ENCODE data around the gene SLAMF7. TPM values are rescaled to one million over a fixed set of nuclear protein-coding genes. Genes with fewer than 3 reads are reported as not detected.
A peak's percentile ranks its signal among the peaks of the same experiment; 100 is the strongest.
"Not testable (repeated sequence)": the region's sequence is repeated elsewhere in the genome, so short reads cannot be mapped to it uniquely, and the experiment has no call there.

Gene SLAMF7
- total RNA-seq = 0.76 TPM
- polyA plus RNA-seq = under 1 TPM; 0.07 to 0.88 (median 0.15) TPM

DNA sequence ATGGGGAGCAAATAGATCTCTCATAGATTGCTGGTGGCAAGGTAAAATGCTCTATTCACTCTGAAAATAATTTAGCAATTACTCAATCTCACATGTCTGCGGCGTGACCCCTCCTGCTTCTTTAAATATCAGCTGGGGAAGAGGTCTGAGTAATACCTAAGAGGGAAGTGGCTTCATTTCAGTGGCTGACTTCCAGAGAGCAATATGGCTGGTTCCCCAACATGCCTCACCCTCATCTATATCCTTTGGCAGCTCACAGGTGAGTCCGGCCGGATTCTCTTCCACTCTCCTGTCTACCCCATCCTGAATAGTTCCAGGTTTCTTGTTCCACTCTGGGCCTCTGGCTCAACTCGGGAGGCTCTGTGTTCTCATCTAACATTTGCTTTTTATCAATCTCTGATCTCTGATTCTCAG is at the start of gene SLAMF7:
SLAMF7 (plus strand) TSS at position 150 of the 414 bp plus-strand sequence; CDS start at position 205, 55 bp downstream.
- no peaks in the 10 kb centered on the region for H3K4me1 ChIP-seq (ENCODE audit: control insufficient read depth, insufficient read depth, low read length, poor library complexity, severe bottlenecking)
- H3K27me3 ChIP-seq (ENCODE audit: control insufficient read depth, insufficient read depth, low read length) = no peaks in the 10 kb centered on the region
- H3K27ac ChIP-seq (ENCODE audit: insufficient read depth, low read length, poor library complexity, severe bottlenecking) = no peak within 1 kb of the TSS
- peak within 1 kb of the TSS in 2 of 3 donors; percentile 9 to 48 for H3K27ac Mint-ChIP-seq
- H3K9me3 Mint-ChIP-seq = peaks cover 0 to 13% (median 2%) of the 10 kb centered on the region in 7 donors
- H3K36me3 ChIP-seq (ENCODE audit: control insufficient read depth, insufficient read depth, low read length) = no peaks in the 10 kb centered on the region
- peak; percentile 67 to 68 for ATAC-seq (ENCODE audit: low read depth in 2 of 2)
- no peak within 1 kb of the TSS for H3K4me3 ChIP-seq (ENCODE audit: low read depth, low read length)
- H3K27me3 Mint-ChIP-seq = peaks cover 11% of the 10 kb centered on the region
- H3K4me3 Mint-ChIP-seq = no peak within 1 kb of the TSS
- H3K36me3 Mint-ChIP-seq = no peaks in the 10 kb centered on the region
- H3K9me3 ChIP-seq (ENCODE audit: control insufficient read depth in 2 of 2, low read length in 2 of 2) = peaks cover 5 to 8% of the 10 kb centered on the region in 2 experiments
- peak in 1 of 3 donors; percentile 39 for DNase-seq
- H3K4me1 Mint-ChIP-seq = peaks cover 10 to 29% (median 17%) of the 10 kb centered on the region in 4 donors

DNA sequence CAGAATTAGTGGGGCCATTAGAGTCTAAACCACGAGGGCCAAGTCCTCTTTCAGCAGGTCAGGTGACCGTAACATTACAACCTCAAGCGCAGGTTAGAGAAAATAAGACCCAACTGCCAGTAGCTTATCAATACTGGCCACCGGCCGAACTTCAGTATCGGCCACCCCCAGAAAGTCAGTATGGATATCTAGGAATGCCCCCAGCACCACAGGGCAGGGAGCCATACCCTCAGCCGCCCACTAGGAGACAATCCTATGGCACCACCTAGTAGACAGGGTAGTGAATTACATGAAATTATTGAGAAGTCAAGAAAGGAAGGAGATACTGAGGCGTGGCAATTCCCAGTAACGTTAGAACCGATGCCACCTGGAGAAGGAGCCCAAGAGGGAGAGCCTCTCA is 46.7 kb upstream of the SLAMF7 start:
- DNase-seq; H3K4me3 ChIP-seq (ENCODE audit: low read depth, low read length); H3K27me3 Mint-ChIP-seq; H3K27me3 ChIP-seq (ENCODE audit: control insufficient read depth, insufficient read depth, low read length); ATAC-seq (ENCODE audit: low read depth in 2 of 2); H3K9me3 Mint-ChIP-seq; H3K9me3 ChIP-seq (ENCODE audit: control insufficient read depth in 2 of 2, low read length in 2 of 2): not testable (repeated sequence)
- peaks cover 19% of the 10 kb centered on the region for H3K36me3 Mint-ChIP-seq
- Histone ChIP-seq H3K4me1 (ENCODE audit: control insufficient read depth, insufficient read depth, low read length, poor library complexity, severe bottlenecking) (peaks cover 23% of the 10 kb centered on the region), H3K36me3 (ENCODE audit: control insufficient read depth, insufficient read depth, low read length) (peaks cover 16% of the 10 kb centered on the region), H3K27ac (ENCODE audit: insufficient read depth, low read length, poor library complexity, severe bottlenecking) (peak overlapping the region; percentile 28)
- H3K4me3 Mint-ChIP-seq = peak overlapping the region in 3 of 4 donors; percentile 2 to 82 (median 6)
- peak overlapping the region; percentile 65 to 92 (median 84) for H3K27ac Mint-ChIP-seq
- peaks cover 46 to 90% (median 58%) of the 10 kb centered on the region in 4 donors for H3K4me1 Mint-ChIP-seq

GRCh38 chr1:160702100-160702499 is 36.9 kb upstream of the SLAMF7 start:
- Mint-ChIP-seq H3K27ac (peak overlapping the region in 2 of 3 donors; percentile 78 to 92), H3K36me3 (peaks cover 33% of the 10 kb centered on the region), H3K9me3 (no peaks in the 10 kb centered on the region), H3K4me1 (peaks cover 27 to 86% (median 76%) of the 10 kb centered on the region in 4 donors), H3K27me3 (no peaks in the 10 kb centered on the region), H3K4me3 (peak overlapping the region; percentile 68 to 80 (median 74))
- Histone ChIP-seq H3K4me1 (ENCODE audit: control insufficient read depth, insufficient read depth, low read length, poor library complexity, severe bottlenecking) (peaks cover 54% of the 10 kb centered on the region), H3K9me3 (ENCODE audit: control insufficient read depth in 2 of 2, low read length in 2 of 2) (no peaks in the 10 kb centered on the region), H3K36me3 (ENCODE audit: control insufficient read depth, insufficient read depth, low read length) (peaks cover 30% of the 10 kb centered on the region), H3K27me3 (ENCODE audit: control insufficient read depth, insufficient read depth, low read length) (no peaks in the 10 kb centered on the region), H3K4me3 (ENCODE audit: low read depth, low read length) (no peak overlapping the region), H3K27ac (ENCODE audit: insufficient read depth, low read length, poor library complexity, severe bottlenecking) (no peak overlapping the region)
- DNase-seq (no peak), ATAC-seq (ENCODE audit: low read depth in 2 of 2) (no peak)

DNA sequence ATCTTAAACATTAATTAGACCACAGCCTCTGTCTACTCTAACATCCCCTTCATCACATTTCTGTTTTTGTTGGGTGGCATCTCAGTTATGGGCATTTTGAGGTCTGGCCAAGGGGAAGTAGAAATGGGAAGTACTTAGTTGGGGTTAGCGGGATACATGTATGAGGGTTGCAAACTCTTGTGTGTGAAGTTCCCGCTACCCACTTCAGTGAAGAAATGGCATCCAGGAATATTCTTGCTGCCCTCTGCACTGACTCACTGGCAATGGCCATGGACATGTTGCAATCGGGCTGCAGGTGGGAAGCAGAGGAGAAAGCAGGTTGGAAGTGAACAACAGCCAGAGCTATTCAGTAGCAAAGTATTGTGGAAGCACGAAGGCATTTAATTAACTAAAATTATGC is 34.8 kb upstream of the SLAMF7 start:
- DNase-seq = no peak
- H3K36me3 Mint-ChIP-seq = peaks cover 33% of the 10 kb centered on the region
- no peak for ATAC-seq (ENCODE audit: low read depth in 2 of 2)
- Histone ChIP-seq H3K9me3 (ENCODE audit: control insufficient read depth in 2 of 2, low read length in 2 of 2) (no peaks in the 10 kb centered on the region), H3K4me3 (ENCODE audit: low read depth, low read length) (peak overlapping the region; percentile 57), H3K27ac (ENCODE audit: insufficient read depth, low read length, poor library complexity, severe bottlenecking) (no peak overlapping the region), H3K36me3 (ENCODE audit: control insufficient read depth, insufficient read depth, low read length) (peaks cover 30% of the 10 kb centered on the region), H3K4me1 (ENCODE audit: control insufficient read depth, insufficient read depth, low read length, poor library complexity, severe bottlenecking) (peaks cover 76% of the 10 kb centered on the region), H3K27me3 (ENCODE audit: control insufficient read depth, insufficient read depth, low read length) (no peaks in the 10 kb centered on the region)
- H3K4me3 Mint-ChIP-seq = peak overlapping the region in 3 of 4 donors; percentile 51 to 90 (median 71)
- no peaks in the 10 kb centered on the region for H3K27me3 Mint-ChIP-seq
- H3K27ac Mint-ChIP-seq = peak overlapping the region in 2 of 3 donors; percentile 73 to 87
- H3K4me1 Mint-ChIP-seq = peaks cover 27 to 71% (median 62%) of the 10 kb centered on the region in 4 donors
- no peaks in the 10 kb centered on the region for H3K9me3 Mint-ChIP-seq

GRCh38 chr1:160705212-160705621 is 33.8 kb upstream of the SLAMF7 start:
- Mint-ChIP-seq H3K36me3 (peaks cover 33% of the 10 kb centered on the region), H3K4me3 (peak overlapping the region in 1 of 4 donors; percentile 71), H3K4me1 (peaks cover 27 to 63% (median 56%) of the 10 kb centered on the region in 4 donors), H3K27ac (peak overlapping the region in 1 of 3 donors; percentile 91)
- peak overlapping the region; percentile 78 for H3K4me3 ChIP-seq (ENCODE audit: low read depth, low read length)
- ATAC-seq (ENCODE audit: low read depth in 2 of 2); H3K27me3 Mint-ChIP-seq; H3K9me3 Mint-ChIP-seq; DNase-seq; H3K27me3 ChIP-seq (ENCODE audit: control insufficient read depth, insufficient read depth, low read length); H3K9me3 ChIP-seq (ENCODE audit: control insufficient read depth in 2 of 2, low read length in 2 of 2): not testable (repeated sequence)
- peak overlapping the region; percentile 53 for H3K27ac ChIP-seq (ENCODE audit: insufficient read depth, low read length, poor library complexity, severe bottlenecking)
- peaks cover 30% of the 10 kb centered on the region for H3K36me3 ChIP-seq (ENCODE audit: control insufficient read depth, insufficient read depth, low read length)
- peaks cover 82% of the 10 kb centered on the region for H3K4me1 ChIP-seq (ENCODE audit: control insufficient read depth, insufficient read depth, low read length, poor library complexity, severe bottlenecking)

GRCh38 chr1:160705742-160706141 is 33.3 kb upstream of the SLAMF7 start:
- Histone ChIP-seq H3K4me3 (ENCODE audit: low read depth, low read length) (peak overlapping the region; percentile 78), H3K27me3 (ENCODE audit: control insufficient read depth, insufficient read depth, low read length) (no peaks in the 10 kb centered on the region), H3K36me3 (ENCODE audit: control insufficient read depth, insufficient read depth, low read length) (peaks cover 30% of the 10 kb centered on the region), H3K9me3 (ENCODE audit: control insufficient read depth in 2 of 2, low read length in 2 of 2) (no peaks in the 10 kb centered on the region), H3K4me1 (ENCODE audit: control insufficient read depth, insufficient read depth, low read length, poor library complexity, severe bottlenecking) (peaks cover 82% of the 10 kb centered on the region), H3K27ac (ENCODE audit: insufficient read depth, low read length, poor library complexity, severe bottlenecking) (peak overlapping the region; percentile 53)
- no peak for ATAC-seq (ENCODE audit: low read depth in 2 of 2)
- Mint-ChIP-seq H3K36me3 (peaks cover 33% of the 10 kb centered on the region), H3K27me3 (no peaks in the 10 kb centered on the region), H3K9me3 (no peaks in the 10 kb centered on the region), H3K4me1 (peaks cover 27 to 61% (median 51%) of the 10 kb centered on the region in 4 donors), H3K27ac (peak overlapping the region in 1 of 3 donors; percentile 91), H3K4me3 (peak overlapping the region in 1 of 4 donors; percentile 71)
- no peak for DNase-seq

DNA sequence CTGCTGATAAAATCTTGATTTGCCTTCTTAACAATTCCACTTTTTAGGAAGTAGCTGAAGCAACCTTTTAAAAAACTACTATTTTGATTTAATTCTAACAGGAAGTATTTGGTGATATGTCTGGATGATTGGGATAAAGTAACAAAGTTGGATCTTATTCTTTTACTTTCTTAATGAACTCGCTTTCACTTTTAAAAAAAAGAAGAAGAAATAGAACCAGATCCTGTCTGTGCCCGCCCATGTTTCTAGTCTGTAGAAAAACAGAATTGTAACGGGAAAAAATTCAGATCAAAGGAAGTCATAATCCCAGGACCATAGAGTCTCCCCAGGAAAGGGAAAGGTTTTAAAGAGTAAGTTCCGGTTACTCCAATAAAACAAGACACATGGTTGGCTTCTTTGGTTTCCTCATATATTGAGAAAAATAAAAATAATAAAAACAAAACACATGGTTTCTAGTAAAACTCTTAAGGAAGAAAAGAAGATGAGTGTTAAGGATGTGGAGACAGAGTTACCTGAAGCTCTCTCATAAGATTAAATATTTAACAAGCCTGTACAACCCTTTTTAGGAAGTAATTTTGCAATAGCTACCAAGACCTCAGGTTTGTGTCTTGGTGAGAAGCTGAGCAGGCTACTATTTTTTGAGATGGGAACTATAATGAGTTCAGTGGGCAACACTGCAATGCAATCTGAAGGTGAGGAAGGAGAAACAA is 32.4 kb upstream of the SLAMF7 start:
- Mint-ChIP-seq H3K27ac (no peak overlapping the region), H3K4me3 (no peak overlapping the region), H3K36me3 (peaks cover 33% of the 10 kb centered on the region), H3K4me1 (peaks cover 28 to 55% (median 44%) of the 10 kb centered on the region in 4 donors), H3K9me3 (no peaks in the 10 kb centered on the region), H3K27me3 (no peaks in the 10 kb centered on the region)
- Histone ChIP-seq H3K9me3 (ENCODE audit: control insufficient read depth in 2 of 2, low read length in 2 of 2) (no peaks in the 10 kb centered on the region), H3K36me3 (ENCODE audit: control insufficient read depth, insufficient read depth, low read length) (peaks cover 30% of the 10 kb centered on the region), H3K4me1 (ENCODE audit: control insufficient read depth, insufficient read depth, low read length, poor library complexity, severe bottlenecking) (peaks cover 82% of the 10 kb centered on the region), H3K4me3 (ENCODE audit: low read depth, low read length) (peak overlapping the region; percentile 99), H3K27me3 (ENCODE audit: control insufficient read depth, insufficient read depth, low read length) (no peaks in the 10 kb centered on the region), H3K27ac (ENCODE audit: insufficient read depth, low read length, poor library complexity, severe bottlenecking) (peak overlapping the region; percentile 96)
- ATAC-seq (ENCODE audit: low read depth in 2 of 2) (no peak), DNase-seq (no peak)

Measured in CD4-positive, CD25-positive, alpha-beta regulatory T cell (primary cell).